Neural crest cell (in vitro differentiated cells): Measurements from ENCODE around the gene SUN5. TPM values are rescaled to one million over a fixed set of nuclear protein-coding genes. Genes with fewer than 3 reads are reported as not detected.

Source experiments
- DNase-seq: peaks from one replicate; pipeline ENCODE4 v3.0.0; 2021; ENCODE audit warnings: low read depth, mixed read lengths, low spot score
- H3K27ac Mint-ChIP-seq: one replicate; pipeline ENCODE4 v1.8.0; 2021; ENCODE audit warnings: mild to moderate bottlenecking, mixed read lengths; ENCODE audit not compliant: unreplicated experiment
- H3K27me3 Mint-ChIP-seq: 2 replicates; pipeline ENCODE4 v1.8.0; 2021; ENCODE audit warnings: low read depth, mild to moderate bottlenecking, mixed read lengths
- H3K36me3 Mint-ChIP-seq: 2 replicates; pipeline ENCODE4 v1.8.0; 2021; ENCODE audit warnings: low read depth, mild to moderate bottlenecking, mixed read lengths
- H3K4me1 Mint-ChIP-seq: 2 replicates; pipeline ENCODE4 v1.8.0; 2021; ENCODE audit warnings: mixed read lengths
- H3K4me3 Mint-ChIP-seq: one replicate; pipeline ENCODE4 v1.8.0; 2021; ENCODE audit warnings: mild to moderate bottlenecking, mixed read lengths
- H3K9me3 Mint-ChIP-seq: 2 replicates; pipeline ENCODE4 v1.8.0; 2021; ENCODE audit warnings: mixed read lengths
- total RNA-seq: library from RNA; stranded (reverse); gene quantifications from 2 replicates; pipeline ENCODE4 v1.2.1, GENCODE V29; 2021
- TF ChIP-seq, protein P1 (sequence below): fragments of 200-600 bp; sonication (generic); conservative IDR thresholded peaks from 2 replicates; pipeline ENCODE4 v1.5.0; 2021; ENCODE audit warnings: antibody characterized with exemption, mild to moderate bottlenecking

SUN5 gene
- total RNA-seq, 1 donor from 2014 or later: not detected

DNA sequence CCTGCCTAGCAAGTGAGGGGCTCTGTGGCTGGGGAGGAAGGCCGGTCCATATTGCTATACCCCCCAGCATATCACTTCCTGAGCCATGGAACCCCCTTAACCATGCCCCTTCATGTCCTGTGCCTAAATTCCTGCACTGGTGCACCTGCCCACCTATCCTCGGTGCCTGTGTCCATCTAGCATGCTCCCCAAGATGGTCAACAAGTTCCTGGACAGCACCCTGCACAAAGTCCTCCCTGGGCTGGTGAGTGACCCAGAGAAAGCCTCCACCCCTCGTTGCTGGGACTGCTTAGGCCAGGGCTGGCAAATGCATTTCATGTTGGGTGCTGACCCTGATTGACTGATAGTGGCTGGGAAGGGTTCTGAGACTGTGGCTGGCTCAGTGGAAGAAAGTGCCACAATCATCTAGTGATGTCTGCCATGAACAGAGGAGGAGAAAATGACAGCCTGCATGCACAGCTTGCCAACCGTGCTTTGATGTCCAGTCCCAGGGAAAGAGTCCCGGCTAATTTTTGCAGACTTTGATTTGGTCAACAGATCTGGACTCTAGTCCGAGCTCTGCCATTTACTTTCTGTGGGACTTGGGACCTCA, 30.8 kb upstream of the SUN5 start:
- Mint-ChIP-seq H3K27me3 (peaks cover 23% of the 10 kb centered on the region), H3K9me3 (peaks cover 8% of the 10 kb centered on the region), H3K36me3 (no peaks in the 10 kb centered on the region), H3K4me1 (no peaks in the 10 kb centered on the region), H3K27ac (no peak overlapping the region), H3K4me3 (no peak overlapping the region)
- DNase-seq: no peak
- TF ChIP-seq, protein P1, sequence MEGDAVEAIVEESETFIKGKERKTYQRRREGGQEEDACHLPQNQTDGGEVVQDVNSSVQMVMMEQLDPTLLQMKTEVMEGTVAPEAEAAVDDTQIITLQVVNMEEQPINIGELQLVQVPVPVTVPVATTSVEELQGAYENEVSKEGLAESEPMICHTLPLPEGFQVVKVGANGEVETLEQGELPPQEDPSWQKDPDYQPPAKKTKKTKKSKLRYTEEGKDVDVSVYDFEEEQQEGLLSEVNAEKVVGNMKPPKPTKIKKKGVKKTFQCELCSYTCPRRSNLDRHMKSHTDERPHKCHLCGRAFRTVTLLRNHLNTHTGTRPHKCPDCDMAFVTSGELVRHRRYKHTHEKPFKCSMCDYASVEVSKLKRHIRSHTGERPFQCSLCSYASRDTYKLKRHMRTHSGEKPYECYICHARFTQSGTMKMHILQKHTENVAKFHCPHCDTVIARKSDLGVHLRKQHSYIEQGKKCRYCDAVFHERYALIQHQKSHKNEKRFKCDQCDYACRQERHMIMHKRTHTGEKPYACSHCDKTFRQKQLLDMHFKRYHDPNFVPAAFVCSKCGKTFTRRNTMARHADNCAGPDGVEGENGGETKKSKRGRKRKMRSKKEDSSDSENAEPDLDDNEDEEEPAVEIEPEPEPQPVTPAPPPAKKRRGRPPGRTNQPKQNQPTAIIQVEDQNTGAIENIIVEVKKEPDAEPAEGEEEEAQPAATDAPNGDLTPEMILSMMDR: no peak

DNA sequence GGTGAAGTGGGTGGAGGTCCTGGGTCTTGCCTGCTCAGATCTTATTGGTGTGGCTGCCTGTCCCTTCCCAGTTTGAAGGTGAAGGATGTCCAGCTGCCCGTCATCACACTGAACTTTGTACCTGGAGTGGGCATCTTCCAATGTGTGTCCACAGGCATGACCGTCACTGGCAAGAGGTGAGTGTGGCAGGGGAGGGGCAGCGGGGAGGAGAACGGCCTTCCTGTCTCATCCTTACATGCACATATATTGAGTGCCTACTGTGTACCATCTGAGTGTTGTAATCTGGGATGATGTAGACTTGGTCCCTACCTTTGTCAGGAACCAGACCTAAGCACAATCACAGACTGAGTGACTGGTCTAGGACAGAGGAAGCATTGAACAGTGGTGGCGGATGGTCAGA, 29.9 kb upstream of the SUN5 start:
- H3K27me3 Mint-ChIP-seq: peaks cover 22% of the 10 kb centered on the region
- no peaks in the 10 kb centered on the region for H3K36me3 Mint-ChIP-seq
- TF ChIP-seq, protein P1: no peak
- H3K4me1 Mint-ChIP-seq: no peaks in the 10 kb centered on the region
- H3K4me3 Mint-ChIP-seq: no peak overlapping the region
- H3K9me3 Mint-ChIP-seq: peaks cover 8% of the 10 kb centered on the region
- no peak for DNase-seq
- H3K27ac Mint-ChIP-seq: no peak overlapping the region

DNA sequence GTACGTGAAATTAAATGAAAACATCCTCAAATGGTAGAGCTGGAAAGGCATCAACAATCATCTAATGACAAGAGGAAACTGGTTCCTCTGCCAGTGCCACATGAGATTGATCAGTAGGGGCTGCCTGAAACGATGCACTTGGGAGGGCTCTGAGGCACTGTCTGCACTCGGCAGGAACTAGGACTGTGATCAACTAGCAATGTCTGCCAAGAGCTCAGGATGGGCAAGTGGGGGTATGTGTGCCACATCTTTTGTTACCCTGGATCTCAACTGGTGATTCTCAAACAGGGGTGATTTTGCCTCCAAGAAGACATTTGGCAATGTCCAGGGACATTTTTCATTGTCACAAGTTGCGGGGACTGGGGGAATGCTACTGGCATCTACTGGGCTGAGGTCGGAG, 29.1 kb upstream of the SUN5 start:
- no peak for DNase-seq
- Mint-ChIP-seq H3K36me3 (no peaks in the 10 kb centered on the region), H3K27me3 (peaks cover 14% of the 10 kb centered on the region), H3K4me1 (no peaks in the 10 kb centered on the region), H3K4me3 (no peak overlapping the region), H3K9me3 (peaks cover 6% of the 10 kb centered on the region), H3K27ac (no peak overlapping the region)
- TF ChIP-seq, protein P1: no peak

DNA sequence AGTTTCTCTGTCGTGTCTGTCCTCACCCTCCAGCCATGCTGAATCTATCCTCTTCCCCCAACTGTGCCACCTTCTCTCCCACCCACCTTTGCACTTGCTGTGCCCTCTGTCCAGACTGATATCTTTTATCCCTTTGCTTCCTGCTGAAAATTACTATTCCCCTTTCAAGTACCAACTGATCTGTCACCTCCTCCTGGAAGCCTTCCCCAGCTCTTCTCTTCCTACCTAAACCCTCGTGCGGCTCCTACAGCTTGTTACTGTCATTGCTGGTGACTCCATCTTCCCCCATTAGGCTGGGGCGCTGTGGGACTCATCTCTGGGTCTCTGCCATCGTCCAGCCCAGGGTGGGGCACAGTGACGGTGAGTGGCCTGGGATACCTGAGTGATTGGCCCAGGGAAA, 28.3 kb upstream of the SUN5 start:
- TF ChIP-seq, protein P1: no peak
- no peak overlapping the region for H3K4me3 Mint-ChIP-seq
- no peaks in the 10 kb centered on the region for H3K4me1 Mint-ChIP-seq
- DNase-seq: no peak
- no peaks in the 10 kb centered on the region for H3K9me3 Mint-ChIP-seq
- H3K27me3 Mint-ChIP-seq: peaks cover 6% of the 10 kb centered on the region
- H3K27ac Mint-ChIP-seq: no peak overlapping the region
- H3K36me3 Mint-ChIP-seq: no peaks in the 10 kb centered on the region

DNA sequence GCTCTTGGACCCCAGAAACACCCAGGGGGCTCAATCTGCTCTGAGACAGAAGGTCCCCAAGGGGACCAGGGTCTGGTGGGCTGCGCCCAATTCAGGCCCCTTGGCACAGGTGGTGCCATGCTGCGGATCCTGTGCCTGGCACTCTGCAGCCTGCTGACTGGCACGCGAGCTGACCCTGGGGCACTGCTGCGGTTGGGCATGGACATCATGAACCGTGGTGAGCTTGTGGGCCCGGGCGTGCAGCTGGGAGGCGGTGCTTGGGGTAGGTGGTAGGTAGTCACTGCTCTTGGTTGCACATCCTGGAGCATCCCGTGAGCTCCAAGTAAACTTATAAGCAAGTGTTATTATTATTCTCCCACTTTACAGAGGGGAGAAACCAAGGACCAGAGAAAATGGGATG, 27.3 kb upstream of the SUN5 start, which contains the start of gene BPIFB6:
Gene BPIFB6 (plus strand): TSS at position 118 of the 400 bp plus-strand sequence. CDS start 0 bp downstream, at position 118.
- Mint-ChIP-seq H3K36me3 (no peaks in the 10 kb centered on the region), H3K9me3 (no peaks in the 10 kb centered on the region), H3K27me3 (peaks cover 8% of the 10 kb centered on the region), H3K27ac (no peak within 1 kb of the TSS), H3K4me3 (no peak within 1 kb of the TSS), H3K4me1 (no peaks in the 10 kb centered on the region)
- TF ChIP-seq, protein P1: no peak
- no peak for DNase-seq
